NCI-H748 (cell line): ENCODE results near the gene BARX2.

Experiments
- DNase-seq: peaks from one replicate; lab custom pipeline; 2025; ENCODE audit not compliant: unreplicated experiment; lab: John Stamatoyannopoulos, UW

Gene BARX2

DNA sequence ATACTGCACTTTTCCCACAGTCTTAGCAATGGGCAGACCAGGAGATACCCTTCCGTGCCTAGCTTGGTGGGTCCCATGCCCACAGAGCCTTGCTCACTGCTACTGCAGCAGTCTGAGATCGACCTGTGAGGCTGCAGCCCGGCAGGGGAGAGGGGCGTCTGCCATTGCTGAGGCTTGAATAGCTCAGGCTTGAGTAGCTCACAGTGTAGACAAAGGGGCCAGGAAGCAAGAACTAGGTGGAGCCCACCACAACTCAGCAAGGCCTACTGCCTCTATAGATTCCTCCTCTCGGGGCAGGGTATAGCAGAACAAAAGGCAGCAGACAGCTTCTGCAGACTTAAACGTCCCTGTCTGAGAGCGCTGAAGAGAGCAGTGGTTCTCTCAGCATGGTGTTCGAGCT lies 118.1 kb downstream of the BARX2 start:
- no peak for DNase-seq
